ENCODE results near the gene NFKB2. TPM values are rescaled to one million over a fixed set of nuclear protein-coding genes. Genes with fewer than 3 reads are reported as not detected.

The NFKB2 gene
- total RNA-seq, 1 donor, result 20.3 TPM

DNA sequence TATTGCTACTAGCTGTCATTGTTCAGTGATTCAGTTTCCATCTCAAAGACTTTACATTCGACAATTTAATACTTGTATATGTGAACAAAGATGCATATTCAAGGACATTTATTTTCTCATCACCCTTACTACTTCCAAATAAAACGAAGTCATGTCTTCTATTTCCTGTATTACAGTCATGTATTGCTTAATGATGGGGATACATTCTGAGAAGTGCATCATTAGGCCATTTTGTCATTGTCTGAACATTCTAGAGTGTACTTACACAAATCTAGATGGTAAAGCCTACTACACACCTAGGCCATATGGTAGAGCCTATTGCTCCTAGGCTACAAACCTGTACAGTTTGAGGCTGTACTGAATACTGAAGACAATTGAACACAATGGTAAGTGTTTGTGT is 49.3 kb downstream of the NFKB2 start:
- Histone ChIP-seq H3K27ac (ENCODE audit: low read depth, low read length) (no peak overlapping the region), H3K36me3 (ENCODE audit: insufficient read depth, low read length) (no peaks in the 10 kb centered on the region), H3K4me1 (ENCODE audit: insufficient read depth, low read length) (no peaks in the 10 kb centered on the region), H2AFZ (ENCODE audit: low read length) (no peak overlapping the region), H3K9me3 (ENCODE audit: low read depth, low read length) (no peaks in the 10 kb centered on the region), H3K79me2 (ENCODE audit: insufficient read depth, low read length) (no peaks in the 10 kb centered on the region), H3K27me3 (ENCODE audit: insufficient read depth, low read length) (no peaks in the 10 kb centered on the region), H3K4me2 (ENCODE audit: insufficient read depth, low read length) (no peak overlapping the region), H4K20me1 (ENCODE audit: insufficient read depth, low read length) (no peaks in the 10 kb centered on the region), H3K4me3 (ENCODE audit: insufficient read depth, low read length) (no peak overlapping the region)
- no peak for DNase-seq (ENCODE audit: insufficient read length, low spot score, missing footprints)
- TF ChIP-seq, protein P1, sequence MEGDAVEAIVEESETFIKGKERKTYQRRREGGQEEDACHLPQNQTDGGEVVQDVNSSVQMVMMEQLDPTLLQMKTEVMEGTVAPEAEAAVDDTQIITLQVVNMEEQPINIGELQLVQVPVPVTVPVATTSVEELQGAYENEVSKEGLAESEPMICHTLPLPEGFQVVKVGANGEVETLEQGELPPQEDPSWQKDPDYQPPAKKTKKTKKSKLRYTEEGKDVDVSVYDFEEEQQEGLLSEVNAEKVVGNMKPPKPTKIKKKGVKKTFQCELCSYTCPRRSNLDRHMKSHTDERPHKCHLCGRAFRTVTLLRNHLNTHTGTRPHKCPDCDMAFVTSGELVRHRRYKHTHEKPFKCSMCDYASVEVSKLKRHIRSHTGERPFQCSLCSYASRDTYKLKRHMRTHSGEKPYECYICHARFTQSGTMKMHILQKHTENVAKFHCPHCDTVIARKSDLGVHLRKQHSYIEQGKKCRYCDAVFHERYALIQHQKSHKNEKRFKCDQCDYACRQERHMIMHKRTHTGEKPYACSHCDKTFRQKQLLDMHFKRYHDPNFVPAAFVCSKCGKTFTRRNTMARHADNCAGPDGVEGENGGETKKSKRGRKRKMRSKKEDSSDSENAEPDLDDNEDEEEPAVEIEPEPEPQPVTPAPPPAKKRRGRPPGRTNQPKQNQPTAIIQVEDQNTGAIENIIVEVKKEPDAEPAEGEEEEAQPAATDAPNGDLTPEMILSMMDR (IDR thresholded peaks at IDR 0.05; ENCODE audit: extremely low read depth, low read depth, low read length), result no peak

DNA sequence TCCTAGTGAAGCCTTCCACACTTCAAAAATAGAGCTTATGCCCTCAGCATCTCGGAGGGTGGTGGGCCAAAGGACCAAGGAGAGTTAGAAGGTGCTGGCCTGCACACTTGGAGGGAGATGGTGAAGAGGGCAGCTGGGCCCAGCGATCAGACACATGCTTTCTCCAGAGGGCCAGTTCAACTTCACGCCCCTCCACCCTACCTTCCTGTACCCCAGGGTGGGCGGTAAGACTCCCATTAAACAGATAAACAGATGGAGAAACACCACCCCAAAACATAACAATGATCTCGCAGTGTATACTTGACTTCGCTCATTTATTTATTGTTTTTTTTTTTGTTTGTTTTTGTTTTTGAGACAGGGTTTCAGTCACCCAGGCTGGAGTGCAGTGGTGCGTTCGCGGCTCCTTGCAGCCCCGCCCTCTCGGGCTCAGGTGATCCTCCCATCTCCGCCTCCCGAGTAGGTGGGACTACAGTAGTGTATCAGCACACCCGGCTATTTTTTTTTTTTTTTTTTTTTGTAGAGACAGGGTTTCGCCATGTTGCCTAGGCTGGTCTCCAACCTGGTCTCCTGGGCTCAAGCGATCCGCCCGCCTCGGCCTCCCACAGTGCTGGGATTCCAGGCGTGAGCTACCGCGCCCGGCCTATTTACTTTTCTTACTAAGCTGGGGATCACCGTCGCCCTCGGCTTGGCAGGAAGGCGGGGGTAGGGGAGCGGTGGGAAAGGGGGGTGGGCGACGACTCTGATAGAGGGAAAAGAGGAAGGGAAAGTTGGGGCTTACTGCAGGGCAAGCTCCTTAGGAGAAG is 54.0 kb downstream of the NFKB2 start:
- H4K20me1 ChIP-seq (ENCODE audit: insufficient read depth, low read length), result no peaks in the 10 kb centered on the region
- peak overlapping the region; percentile 95 for H2AFZ ChIP-seq (ENCODE audit: low read length)
- no peaks in the 10 kb centered on the region for H3K27me3 ChIP-seq (ENCODE audit: insufficient read depth, low read length)
- H3K27ac ChIP-seq (ENCODE audit: low read depth, low read length), result no peak overlapping the region
- DNase-seq (ENCODE audit: insufficient read length, low spot score, missing footprints), result no peak
- H3K4me2 ChIP-seq (ENCODE audit: insufficient read depth, low read length), result peak overlapping the region; percentile 95
- H3K36me3 ChIP-seq (ENCODE audit: insufficient read depth, low read length), result no peaks in the 10 kb centered on the region
- TF ChIP-seq, protein P1 (IDR thresholded peaks at IDR 0.05; ENCODE audit: extremely low read depth, low read depth, low read length), result no peak
- peak overlapping the region; percentile 86 for H3K4me3 ChIP-seq (ENCODE audit: insufficient read depth, low read length)
- H3K4me1 ChIP-seq (ENCODE audit: insufficient read depth, low read length), result peaks cover 23% of the 10 kb centered on the region
- no peaks in the 10 kb centered on the region for H3K79me2 ChIP-seq (ENCODE audit: insufficient read depth, low read length)
- no peaks in the 10 kb centered on the region for H3K9me3 ChIP-seq (ENCODE audit: low read depth, low read length)

DNA sequence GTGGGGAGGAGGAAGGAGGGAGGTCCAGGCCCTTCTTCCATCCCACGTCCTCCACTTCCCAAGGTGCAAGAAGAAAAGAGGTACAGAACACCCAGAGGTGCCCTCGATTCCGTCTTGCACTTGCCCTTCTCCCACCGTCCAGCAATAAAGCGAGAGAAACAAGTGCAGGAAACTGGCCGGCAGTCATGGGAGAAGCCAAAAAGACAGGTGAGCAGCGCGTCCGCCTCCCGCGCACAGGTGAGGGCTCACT is 54.5 kb downstream of the NFKB2 start:
- H3K36me3 ChIP-seq (ENCODE audit: insufficient read depth, low read length), result no peaks in the 10 kb centered on the region

DNA sequence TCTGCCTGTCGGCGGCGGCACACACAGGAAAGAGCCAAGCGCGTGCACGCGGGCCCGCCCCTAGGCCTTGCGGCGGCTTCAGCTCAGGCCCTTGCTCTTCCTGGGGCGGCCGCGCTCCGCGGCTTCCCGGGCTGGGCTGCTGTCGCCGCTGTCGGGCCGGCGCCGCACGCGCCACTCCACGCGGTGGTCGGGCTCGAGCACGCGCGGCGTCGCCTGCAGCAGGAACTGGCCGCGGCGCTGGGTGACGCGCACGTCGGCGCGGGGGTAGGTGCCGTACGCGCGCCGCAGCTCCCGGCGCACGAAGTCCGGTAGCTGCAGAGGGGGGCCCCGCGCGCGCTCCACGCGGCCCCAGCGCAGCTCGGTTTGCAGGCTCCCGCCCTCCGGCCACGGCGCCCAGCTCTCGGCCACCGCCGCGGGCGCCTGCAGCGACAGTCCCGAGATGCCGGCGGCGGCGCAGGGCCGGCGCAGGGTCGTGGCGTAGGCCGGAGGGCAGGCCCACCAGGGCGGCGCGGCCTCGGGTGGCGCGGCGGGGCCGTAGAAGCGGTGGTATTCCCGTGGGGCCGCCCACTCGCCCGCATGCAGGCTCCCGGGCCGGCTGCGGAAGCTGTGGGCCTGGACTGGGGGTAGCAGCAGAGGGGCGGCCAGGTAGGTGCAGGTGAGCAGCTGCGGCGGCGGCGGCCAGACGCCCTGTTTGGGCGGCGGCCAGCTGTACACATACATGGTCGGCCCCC is 55.0 kb downstream of the NFKB2 start:
- Histone ChIP-seq H2AFZ (ENCODE audit: low read length) (peak overlapping the region; percentile 95), H3K36me3 (ENCODE audit: insufficient read depth, low read length) (no peaks in the 10 kb centered on the region), H3K4me2 (ENCODE audit: insufficient read depth, low read length) (peak overlapping the region; percentile 95), H3K27me3 (ENCODE audit: insufficient read depth, low read length) (no peaks in the 10 kb centered on the region), H3K9me3 (ENCODE audit: low read depth, low read length) (no peaks in the 10 kb centered on the region), H3K27ac (ENCODE audit: low read depth, low read length) (no peak overlapping the region), H3K79me2 (ENCODE audit: insufficient read depth, low read length) (no peaks in the 10 kb centered on the region), H3K4me3 (ENCODE audit: insufficient read depth, low read length) (peak overlapping the region; percentile 86), H3K4me1 (ENCODE audit: insufficient read depth, low read length) (peaks cover 25% of the 10 kb centered on the region), H4K20me1 (ENCODE audit: insufficient read depth, low read length) (no peaks in the 10 kb centered on the region)
- DNase-seq (ENCODE audit: insufficient read length, low spot score, missing footprints), result peak; percentile 96
- TF ChIP-seq, protein P1 (IDR thresholded peaks at IDR 0.05; ENCODE audit: extremely low read depth, low read depth, low read length), result no peak

More for the DNA sequence above, 54.5 kb downstream of the NFKB2 start:
- Histone ChIP-seq H3K27me3 (ENCODE audit: insufficient read depth, low read length) (no peaks in the 10 kb centered on the region), H3K79me2 (ENCODE audit: insufficient read depth, low read length) (no peaks in the 10 kb centered on the region), H4K20me1 (ENCODE audit: insufficient read depth, low read length) (no peaks in the 10 kb centered on the region), H3K4me1 (ENCODE audit: insufficient read depth, low read length) (peaks cover 25% of the 10 kb centered on the region), H3K27ac (ENCODE audit: low read depth, low read length) (no peak overlapping the region), H3K4me2 (ENCODE audit: insufficient read depth, low read length) (peak overlapping the region; percentile 95), H3K9me3 (ENCODE audit: low read depth, low read length) (no peaks in the 10 kb centered on the region), H3K4me3 (ENCODE audit: insufficient read depth, low read length) (peak overlapping the region; percentile 86), H2AFZ (ENCODE audit: low read length) (peak overlapping the region; percentile 95)
- DNase-seq (ENCODE audit: insufficient read length, low spot score, missing footprints), result no peak
- TF ChIP-seq, protein P1 (IDR thresholded peaks at IDR 0.05; ENCODE audit: extremely low read depth, low read depth, low read length), result no peak

Data from osteoblast (primary cell).